Activated CD8-positive, alpha-beta memory T cell treated with anti-CD3 and anti-CD28 coated beads for 36 hours (primary cell): ENCODE measurements around the gene DBNL. TPM values are rescaled to one million over a fixed set of nuclear protein-coding genes. Genes with fewer than 3 reads are reported as not detected.

Source experiments
- CTCF ChIA-PET: fragments of 350-600 bp; sonication (Branson Sonifier 250); formaldehyde crosslinking; loops from one replicate; lab custom pipeline; 2021; ENCODE audit warnings: antibody characterized with exemption; lab: Charles Lee
- POLR2A ChIA-PET: fragments of 350-600 bp; sonication (Branson Sonifier 250); formaldehyde crosslinking; loops from one replicate; lab custom pipeline; 2021; ENCODE audit warnings: antibody characterized with exemption; lab: Charles Lee
- total RNA-seq, 2 experiments: library from RNA; stranded (reverse); gene quantifications; one replicate each; pipeline ENCODE4 v1.2.3, GENCODE V29; 2021

The DBNL gene
- total RNA-seq, 2 experiments from 2014 or later = 142 to 153 TPM

- CTCF ChIA-PET = interaction anchor here (0.7 kb wide), 1 partner anchor 9 kb away, joined by 4 read pairs; no protein-coding TSS in a partner anchor
- POLR2A ChIA-PET = no interaction called here
Observed at GRCh38 chr7:44058759-44059218, 14.3 kb downstream of the DBNL start.

GRCh38 chr7:44059219-44060090 is 15.0 kb downstream of the DBNL start:
- POLR2A ChIA-PET = no interaction called here
- CTCF ChIA-PET = no interaction called here

DNA sequence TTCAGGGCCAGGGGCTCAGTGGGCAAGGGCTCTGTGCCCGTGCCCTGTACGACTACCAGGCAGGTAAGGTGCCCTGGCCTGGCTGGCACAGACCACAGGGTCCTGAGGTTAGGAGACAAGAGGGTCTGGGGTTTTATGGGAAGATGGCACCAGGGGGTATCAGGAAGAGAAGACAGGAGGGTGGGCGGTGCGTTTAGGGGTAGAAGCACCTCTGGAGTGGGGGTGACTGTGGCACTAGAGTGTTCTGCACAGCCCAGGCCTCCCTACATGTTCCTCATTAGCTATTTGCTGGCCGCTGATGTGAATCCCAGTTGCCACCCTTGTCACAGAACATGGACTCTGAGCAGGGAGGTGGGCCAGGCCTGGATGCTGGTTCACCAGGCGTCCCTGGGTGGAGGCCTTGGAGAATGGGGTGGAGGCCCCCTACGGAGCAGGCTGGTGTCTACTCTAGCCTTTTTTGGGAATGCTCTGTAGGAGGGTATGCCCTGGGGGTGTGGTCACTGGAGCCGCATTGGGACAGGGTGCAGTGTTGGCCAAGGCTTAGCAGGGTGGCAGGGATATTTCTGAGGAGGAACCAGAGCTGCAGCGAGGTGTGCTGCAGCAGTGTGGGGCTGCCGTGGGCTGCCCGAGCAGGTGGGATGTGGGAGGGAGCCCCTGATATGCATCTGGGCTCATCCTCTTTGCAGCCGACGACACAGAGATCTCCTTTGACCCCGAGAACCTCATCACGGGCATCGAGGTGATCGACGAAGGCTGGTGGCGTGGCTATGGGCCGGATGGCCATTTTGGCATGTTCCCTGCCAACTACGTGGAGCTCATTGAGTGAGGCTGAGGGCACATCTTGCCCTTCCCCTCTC is 15.8 kb downstream of the DBNL start:
- POLR2A ChIA-PET = no interaction called here
- CTCF ChIA-PET = no interaction called here

- CTCF ChIA-PET = interaction anchor here (1.4 kb wide), 1 partner anchor 14 kb away, joined by 3 read pairs; no protein-coding TSS in a partner anchor
- POLR2A ChIA-PET = interaction anchor here (0.9 kb wide), 1 partner anchor 15 kb away, joined by 3 read pairs; no protein-coding TSS in a partner anchor
Observed at GRCh38 chr7:44060948-44061644, 16.6 kb downstream of the DBNL start.

GRCh38 chr7:44061645-44062179 is 17.2 kb downstream of the DBNL start:
- POLR2A ChIA-PET = interaction anchor here (0.9 kb wide), 1 partner anchor 14 kb away, joined by 3 read pairs; no protein-coding TSS in a partner anchor
- CTCF ChIA-PET = interaction anchor here (1.4 kb wide), 1 partner anchor 14 kb away, joined by 3 read pairs; no protein-coding TSS in a partner anchor

GRCh38 chr7:44062180-44062902 is 17.8 kb downstream of the DBNL start:
- ChIA-PET CTCF (interaction anchor here (1.4 kb wide), 1 partner anchor 13 kb away, joined by 3 read pairs; no protein-coding TSS in a partner anchor), POLR2A (no interaction called here)

DNA sequence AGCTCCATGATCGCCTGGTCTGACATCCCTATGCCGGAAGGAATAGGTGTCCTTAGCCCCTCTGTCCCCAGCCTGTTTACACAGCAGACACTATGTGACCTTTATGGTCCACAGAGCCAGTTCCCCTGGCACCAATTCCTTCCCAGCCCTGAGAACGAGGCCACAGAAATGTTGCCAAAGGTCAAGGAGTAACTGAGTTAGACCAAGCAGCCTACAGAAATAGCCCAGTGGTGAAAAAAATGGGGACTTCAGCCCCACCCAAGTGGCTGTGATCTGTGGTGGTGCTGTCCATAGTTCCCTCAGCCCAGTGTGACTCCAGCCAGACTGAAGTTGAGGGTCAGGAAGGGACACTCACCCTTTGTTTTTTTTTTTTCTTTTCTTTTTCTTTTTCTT is 18.4 kb downstream of the DBNL start:
- CTCF ChIA-PET = no interaction called here
- POLR2A ChIA-PET = no interaction called here

DNA sequence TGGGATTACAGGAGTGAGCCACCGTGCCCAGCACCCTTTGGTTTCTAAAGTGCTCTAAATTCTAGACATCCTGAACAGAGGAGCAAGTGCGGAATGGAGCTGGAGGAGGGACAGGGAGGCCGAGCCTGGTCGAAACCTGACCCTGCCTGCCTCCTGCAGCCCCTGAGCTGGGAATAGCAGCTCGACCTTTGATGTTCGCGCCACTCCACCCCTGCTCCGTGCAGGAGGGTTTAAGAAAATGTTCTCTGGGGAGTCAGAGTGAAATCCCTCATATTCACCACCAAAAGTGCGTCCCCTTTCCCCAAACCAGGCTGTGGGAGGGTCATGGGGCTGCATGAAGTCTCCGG is 19.0 kb downstream of the DBNL start:
- ChIA-PET CTCF (no interaction called here), POLR2A (no interaction called here)

GRCh38 chr7:44063894-44064651 is 19.6 kb downstream of the DBNL start:
- POLR2A ChIA-PET = interaction anchor here (1.0 to 1.1 kb wide), 2 partner anchors 14 to 17 kb away, joined by 3 to 4 read pairs; no protein-coding TSS in a partner anchor
- CTCF ChIA-PET = interaction anchor here (1.6 kb wide), 1 partner anchor 20 kb away, joined by 3 read pairs; the partner anchor contains the start of gene DBNL

GRCh38 chr7:44064791-44065430 is 20.4 kb downstream of the DBNL start:
- ChIA-PET CTCF (interaction anchor here (1.6 kb wide), 1 partner anchor 21 kb away, joined by 3 read pairs; the partner anchor contains the start of gene DBNL), POLR2A (interaction anchor here (1.0 to 1.1 kb wide), 3 partner anchors 15 to 21 kb away, joined by 3 to 4 read pairs (median 3); partner anchors contain the start of gene DBNL)

DNA sequence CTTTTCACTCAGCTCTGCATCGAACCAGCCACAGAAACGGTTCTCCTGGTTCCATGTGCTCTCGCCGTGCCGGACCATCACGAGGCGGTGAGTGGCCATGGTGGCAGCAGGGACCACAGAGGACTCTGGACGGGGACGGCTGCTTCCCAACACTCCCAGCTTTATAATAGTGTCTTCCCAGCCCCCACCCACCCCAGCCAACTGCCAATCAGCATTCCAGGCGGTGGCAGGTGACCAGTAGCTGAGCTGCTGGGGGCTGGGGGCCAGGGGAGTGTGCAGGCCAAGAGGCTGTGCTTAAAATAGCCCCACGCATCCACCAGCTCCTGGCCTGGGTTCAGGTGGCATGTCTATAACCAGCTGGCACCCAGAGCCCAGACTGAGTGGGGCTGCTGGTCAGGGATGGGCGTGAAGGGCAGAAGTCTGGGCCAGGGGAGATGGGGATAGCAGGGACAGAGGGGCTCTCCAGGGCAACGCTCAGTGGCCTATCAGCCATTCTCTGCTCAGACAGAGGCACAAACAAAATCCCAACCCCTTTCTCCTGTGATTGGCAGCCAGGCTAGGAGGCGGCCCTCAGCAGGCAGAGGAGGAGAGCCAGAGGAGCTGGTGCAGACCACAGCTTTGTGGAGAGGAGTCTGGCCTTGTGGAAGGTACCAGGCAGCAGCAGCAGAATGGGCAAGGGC is 21.1 kb downstream of the DBNL start, which contains the start of gene PGAM2:
PGAM2 (minus strand) TSS at position 137 of the 680 bp plus-strand sequence; CDS start at position 99, 38 bp downstream.
- ChIA-PET CTCF (interaction anchor here (1.6 kb wide), 1 partner anchor 21 kb away, joined by 3 read pairs; the partner anchor contains the start of gene DBNL), POLR2A (interaction anchor here (0.6 to 1.0 kb wide), 3 partner anchors 16 to 135 kb away, joined by 3 to 6 read pairs (median 5); partner anchors contain the start of genes DBNL and YKT6)

DNA sequence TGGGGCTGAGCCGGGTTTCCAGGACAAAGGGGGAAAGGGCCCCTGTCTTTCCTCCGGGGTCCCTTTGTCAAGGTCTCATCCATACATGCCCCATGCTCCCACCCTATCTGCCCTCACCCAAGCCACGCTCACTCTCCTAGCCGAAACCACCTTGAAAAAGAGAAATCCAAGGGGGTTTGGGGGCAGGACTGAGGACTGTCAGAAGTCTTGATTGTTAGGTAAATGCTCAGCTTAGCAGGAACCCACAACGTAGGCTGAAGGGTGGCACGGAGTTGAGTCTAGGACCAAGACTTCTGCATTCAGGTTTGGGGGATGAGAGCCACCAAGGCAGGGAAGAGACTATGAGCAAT is 21.6 kb downstream of the DBNL start:
- POLR2A ChIA-PET = interaction anchor here (0.6 to 0.9 kb wide), 2 partner anchors 15 to 135 kb away, joined by 5 to 6 read pairs; partner anchors contain the start of gene YKT6
- CTCF ChIA-PET = interaction anchor here (1.6 kb wide), 1 partner anchor 22 kb away, joined by 3 read pairs; the partner anchor contains the start of gene DBNL

DNA sequence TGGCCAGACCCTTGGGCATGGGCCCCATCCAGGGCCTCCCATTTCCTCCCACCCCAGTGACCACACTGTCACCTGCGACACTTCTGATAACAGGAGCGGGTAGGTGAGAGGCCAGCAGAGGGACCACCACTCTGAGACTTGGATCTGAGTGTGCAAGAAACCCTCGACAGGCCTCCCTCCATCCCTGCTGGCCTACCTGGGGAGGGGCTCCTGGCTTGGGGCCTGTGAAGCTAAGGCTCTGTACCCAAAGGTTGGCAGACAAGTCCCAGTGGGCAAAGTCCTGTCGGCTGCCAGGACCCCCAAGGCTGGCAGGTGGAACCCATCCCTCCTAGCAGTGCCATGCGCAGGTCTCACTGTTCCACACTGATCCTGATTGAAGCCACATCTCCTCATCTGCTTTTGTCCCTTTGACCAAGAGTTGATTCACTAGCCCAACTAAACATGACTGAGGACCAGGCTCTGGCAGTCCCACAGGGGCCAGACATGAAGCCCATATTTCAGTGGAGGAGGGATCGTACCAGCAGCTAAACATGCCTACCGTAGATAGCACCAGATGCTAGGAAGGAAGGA is 22.1 kb downstream of the DBNL start:
- POLR2A ChIA-PET = interaction anchor here (0.5 to 0.9 kb wide), 2 partner anchors 15 to 922 kb away, joined by 4 to 5 read pairs; no protein-coding TSS in a partner anchor

DNA sequence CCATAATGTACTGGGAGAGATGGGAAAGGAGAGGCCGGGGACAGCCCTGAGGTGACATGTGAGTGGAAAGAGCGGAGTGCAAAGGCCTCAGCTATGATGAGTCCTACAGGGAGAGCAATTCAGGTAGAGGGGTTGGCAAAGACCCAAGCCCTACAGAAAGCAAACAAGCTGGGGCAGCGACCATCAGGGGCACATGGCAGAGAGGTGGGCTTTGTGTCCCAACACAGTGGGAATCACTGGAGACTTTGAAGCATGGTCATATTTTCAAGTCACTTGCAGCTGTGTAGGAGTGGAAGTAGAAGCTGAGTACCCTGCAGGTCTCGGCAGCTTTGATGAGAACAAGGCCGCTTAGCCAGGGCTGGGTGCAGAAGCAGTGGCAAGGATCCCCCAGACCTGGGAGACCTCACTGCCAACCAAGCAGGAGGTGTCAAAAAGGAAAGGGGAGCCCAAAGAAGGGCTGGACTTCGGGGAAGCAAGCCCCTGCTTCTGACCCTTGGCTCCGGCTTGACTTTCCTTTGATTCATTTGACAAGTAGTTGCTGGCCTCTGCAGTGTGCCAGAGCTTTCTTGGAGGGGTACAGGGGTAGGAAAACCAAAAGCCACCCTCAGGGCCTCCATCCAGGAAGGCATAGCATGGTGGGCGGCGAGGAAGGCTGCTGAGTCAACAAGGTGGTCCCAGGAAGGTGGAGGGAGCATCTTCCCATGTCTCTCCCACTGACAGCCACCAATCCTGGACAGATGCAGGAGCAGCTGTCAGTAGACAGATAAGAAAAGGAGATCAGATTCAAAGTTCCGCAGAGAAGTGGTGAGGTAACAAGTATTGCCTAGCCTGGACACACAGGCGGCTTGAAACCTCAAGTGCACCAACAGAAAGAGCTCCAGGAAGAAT is 22.8 kb downstream of the DBNL start:
- ChIA-PET POLR2A (interaction anchor here (0.5 to 1.5 kb wide), 4 partner anchors 12 to 921 kb away, joined by 3 to 10 read pairs (median 4); no protein-coding TSS in a partner anchor), CTCF (interaction anchor here (1.0 to 1.4 kb wide), 2 partner anchors 9 to 11 kb away, joined by 3 to 4 read pairs; no protein-coding TSS in a partner anchor)

More for the DNA sequence above, 22.1 kb downstream of the DBNL start:
- CTCF ChIA-PET = no interaction called here
